ENCODE measurements around the gene TMA7B.
A peak's percentile ranks its signal among the peaks of the same experiment; 100 is the strongest.

Gene TMA7B

DNA sequence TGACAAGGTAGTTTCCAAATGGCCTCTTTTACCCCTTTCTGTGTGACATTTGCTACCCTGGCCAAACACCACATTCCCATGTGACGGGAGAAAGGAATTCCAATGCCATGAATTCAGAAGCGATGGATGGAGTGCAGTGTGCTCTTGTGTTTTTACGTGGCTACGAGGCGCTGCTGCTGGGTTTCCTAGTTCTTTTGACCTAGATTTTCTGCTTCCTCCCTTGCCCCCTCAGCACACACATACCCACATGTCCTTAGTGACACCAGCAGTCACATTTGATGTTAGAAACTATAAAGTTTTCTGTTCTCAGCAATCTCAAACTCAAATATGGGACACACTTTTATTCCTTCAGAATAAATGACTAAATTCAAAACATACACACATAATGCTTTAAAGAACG lies 7.8 kb upstream of the TMA7B start:
- no peak for DNase-seq (ENCODE audit: low read depth, low spot score)

DNA sequence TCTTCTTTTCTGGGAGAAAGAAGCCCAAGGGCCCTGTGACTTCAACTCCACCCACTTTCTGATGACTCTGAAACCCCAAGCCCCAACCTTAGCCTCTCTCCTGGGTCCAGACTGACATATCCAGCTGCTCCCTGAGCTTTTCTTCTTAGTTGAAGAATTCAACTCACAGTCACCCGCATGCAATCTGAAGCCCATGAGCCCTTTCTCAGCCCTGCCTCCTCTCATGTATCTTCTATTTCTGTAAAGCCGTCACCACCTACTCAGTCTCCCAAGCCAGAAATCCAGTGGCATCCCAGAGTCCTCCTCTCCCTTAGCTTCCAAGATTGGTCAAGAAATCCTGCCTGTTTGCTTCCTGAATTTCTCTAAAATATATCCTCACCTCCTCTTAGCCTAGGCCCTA lies 7.1 kb upstream of the TMA7B start:
- DNase-seq (ENCODE audit: low read depth, low spot score), result no peak

DNA sequence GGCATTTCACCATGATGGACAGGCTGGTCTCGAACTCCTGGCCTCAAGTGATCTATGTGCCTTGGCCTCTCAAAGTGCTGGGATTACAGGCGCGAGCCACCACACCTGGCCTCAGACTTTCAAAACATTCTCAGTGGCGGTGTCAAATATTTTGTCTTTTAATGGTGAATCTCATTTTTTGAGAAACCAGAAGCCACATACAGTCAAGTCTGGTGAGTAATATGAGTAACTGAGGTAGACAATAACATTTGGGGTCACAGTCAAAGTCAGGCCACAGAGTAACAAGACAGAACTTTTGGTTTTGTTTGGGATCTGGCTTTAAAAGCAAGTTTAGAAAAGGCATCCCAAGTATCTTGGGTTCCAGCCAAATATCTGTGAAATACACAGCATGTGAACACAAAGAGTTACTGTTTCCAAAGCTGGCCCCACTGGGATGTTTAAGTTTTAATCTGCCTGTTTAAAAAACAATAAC lies 5.6 kb upstream of the TMA7B start:
- no peak for DNase-seq (ENCODE audit: low read depth, low spot score)

DNA sequence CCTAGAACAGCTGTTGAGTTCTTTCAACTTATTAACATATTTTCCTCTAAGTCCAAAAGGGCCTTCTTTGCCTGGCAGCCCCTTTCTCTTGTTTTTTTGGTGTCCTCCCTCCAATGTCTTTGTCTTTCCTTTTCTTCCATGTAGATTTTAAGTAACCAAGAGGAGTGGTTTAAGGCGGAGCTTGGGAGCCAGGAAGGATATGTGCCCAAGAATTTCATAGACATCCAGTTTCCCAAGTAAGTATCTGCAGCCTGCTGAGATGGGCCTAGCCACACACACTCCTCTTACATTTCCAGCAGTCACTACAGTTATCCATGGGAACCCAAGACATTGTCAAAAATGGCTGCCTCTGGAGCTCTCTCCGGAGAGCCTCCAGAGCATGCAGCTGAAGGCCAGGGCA lies 4.5 kb upstream of the TMA7B start:
- DNase-seq (ENCODE audit: low read depth, low spot score), result no peak

DNA sequence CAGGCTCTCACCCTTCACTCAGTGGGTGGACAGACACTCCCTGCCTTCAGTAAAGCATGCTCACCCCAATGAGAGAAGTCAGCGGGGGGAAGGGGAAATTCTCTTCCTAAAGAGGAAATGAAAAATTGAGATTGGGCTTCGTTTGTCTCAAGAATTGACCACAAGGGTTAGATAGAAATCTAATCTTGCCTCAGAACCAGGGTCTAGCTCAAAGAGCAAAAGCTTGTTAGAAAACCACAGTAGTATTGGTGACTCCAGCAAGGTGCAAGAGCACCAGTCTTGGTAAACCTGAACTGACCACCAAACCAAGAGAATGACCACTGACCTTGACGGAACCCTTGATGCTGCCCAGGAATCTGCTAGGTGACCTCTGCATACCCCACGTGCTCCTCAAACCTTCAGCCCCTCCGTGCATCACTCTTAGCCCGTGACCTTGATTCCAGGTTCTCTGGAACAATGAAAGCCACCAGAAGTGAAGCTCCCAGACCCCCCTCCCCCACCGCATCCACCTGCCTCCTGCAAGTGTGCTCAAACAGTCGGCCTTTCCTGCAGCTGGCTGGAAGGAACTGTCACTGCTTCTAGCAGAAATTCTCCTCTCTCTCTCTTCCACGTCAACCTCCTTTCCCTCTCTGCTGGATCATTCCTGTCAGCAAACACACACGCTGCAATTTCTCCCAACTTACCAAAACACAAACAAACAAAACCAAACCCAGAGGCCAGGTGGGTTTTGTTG lies 3.1 kb upstream of the TMA7B start:
- DNase-seq (ENCODE audit: low read depth, low spot score), result no peak

DNA sequence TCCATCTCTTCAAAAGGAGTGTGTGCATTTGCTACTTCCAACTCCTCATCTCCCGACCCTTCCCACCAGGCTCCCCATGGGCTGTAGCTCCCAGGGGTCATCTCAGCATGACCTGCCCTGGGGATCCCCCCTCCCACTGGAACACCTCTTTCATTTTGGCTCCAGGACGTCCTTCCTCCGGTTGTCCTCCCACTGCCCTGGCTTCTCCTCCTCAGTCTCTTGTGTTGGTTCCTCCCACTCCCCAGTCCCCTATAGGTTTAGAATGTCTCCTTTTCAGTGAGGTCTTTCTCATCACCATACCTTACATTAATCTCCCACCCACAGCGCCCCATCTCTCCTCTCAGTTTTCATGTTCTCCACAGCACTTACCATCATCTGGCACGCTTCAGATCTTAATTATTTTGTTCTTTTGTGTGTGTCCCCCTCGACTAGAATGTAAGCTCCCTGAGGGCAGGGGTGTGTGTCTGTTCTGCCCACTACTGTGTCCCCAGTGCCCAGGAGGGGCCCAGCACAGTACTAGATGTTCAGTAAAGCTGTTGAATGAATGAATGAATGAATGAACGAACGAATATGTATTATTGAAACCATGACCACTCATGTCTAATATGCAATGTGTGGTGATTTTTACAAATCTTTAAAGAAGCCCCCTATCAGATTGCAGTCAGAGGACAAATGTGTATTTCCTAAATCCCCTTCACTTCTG lies 2.0 kb upstream of the TMA7B start:
- no peak for DNase-seq (ENCODE audit: low read depth, low spot score)

DNA sequence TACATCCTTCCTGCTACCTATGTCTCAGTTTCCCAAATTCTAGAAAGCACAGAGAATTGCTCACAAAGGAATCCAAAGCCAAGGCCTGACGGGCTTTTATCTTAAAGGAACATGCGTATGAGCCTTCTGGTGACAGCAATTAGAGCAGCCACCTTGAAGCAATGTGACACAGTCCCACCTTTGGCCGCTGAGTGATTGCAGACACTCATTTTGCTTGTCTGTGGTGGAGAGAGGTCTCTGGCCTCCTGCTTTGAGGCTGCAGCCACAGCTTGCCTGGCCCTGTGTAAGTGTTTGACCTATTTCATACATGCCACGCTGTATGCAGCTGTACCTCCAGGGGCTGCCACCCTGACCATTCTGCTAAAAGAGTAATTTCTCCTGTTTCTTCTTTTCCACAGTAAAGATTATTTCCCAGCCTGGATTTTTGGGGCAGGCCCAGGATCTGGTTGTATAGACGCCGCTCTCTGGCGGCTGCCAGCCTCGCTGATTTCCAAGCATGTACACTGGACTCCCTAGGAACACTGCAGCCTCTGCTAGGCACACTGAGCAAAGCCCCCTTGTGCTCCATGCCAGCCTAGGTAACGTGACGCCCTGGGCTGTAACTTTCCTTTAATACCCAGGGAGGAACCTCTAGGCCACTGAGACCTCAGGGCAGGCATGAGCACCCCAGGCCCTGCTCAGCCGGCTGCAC lies 1.1 kb upstream of the TMA7B start:
- DNase-seq (ENCODE audit: low read depth, low spot score), result peak; percentile 21

DNA sequence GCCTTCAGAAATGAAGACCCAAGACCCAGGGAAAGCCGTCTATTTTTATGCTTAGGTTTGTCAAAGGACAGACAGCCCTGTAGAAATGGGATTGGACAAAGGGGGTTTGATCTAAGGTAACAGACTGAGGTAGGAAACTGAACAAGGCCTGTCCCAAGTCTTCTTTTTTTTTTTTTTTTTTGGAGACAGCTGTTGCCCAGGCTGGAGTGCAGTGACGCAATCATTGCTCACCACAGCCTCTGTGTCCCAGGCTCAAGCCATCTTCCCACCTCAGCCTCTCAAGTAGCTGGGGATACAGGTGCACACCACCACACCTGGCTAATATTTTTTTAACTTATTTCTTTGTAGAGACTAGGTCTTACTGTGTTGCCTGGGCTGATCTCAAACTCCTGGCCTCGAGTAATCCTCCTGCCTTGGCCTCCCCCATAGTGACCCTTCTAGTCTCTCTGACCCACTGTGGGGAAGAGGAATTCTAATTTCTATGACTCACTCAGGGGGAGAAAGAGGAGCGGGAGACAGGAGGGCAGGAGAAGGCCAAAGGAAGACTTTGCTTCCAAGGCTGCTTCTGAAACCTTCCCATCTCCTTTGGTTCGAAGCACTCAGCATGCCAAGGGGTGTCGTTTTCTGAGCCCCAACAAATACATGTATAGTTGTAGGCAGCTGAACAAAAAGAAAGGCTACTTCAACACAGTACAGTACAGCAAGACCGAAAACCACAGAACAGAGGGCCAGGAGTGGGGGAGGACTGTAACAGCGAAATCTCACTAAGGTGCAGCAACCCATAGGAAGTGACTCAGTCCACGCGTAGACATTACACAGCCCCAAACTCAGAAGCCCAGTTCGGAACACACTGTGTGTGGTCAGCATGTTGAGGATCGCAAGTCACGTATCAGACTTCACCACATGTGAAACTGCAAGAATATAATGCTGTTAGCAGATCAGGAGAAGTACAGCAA lies 872 bp downstream of the TMA7B start:
- DNase-seq (ENCODE audit: low read depth, low spot score), result no peak

DNA sequence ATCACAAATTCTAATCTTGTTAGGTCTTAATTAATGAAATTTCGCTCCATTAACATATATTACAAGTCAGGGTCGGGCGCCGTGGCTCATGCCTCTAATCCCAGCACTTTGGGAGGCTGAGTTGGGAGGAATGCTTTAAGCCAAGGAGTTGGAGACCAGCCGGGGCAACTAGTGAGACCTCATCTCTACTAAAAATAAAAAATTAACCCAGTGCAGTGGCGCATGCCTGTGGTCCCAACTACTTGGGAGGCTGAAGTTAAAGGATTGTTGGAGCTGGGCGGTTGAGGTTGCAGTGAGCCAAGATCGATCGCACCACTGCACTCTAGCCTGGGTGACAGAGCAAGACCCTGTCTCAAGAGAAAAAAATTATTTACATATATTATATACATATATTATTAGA lies 1.9 kb downstream of the TMA7B start:
- no peak for DNase-seq (ENCODE audit: low read depth, low spot score)

DNA sequence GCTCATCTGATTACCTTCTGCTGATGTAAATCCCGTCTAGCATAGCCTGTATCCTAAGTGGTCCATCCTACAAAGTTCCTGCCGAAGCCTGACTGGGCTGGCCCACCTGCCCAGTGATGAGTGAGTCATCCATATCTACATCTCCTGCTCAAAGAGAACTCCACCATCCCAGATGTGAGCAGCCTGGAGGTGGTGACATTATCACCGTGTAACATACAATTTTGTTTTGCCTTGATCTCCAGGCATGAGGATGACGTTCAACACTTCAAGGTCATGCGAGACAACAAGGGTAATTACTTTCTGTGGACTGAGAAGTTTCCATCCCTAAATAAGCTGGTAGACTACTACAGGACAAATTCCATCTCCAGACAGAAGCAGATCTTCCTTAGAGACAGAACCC lies 5.6 kb downstream of the TMA7B start:
- DNase-seq (ENCODE audit: low read depth, low spot score), result no peak

DNA sequence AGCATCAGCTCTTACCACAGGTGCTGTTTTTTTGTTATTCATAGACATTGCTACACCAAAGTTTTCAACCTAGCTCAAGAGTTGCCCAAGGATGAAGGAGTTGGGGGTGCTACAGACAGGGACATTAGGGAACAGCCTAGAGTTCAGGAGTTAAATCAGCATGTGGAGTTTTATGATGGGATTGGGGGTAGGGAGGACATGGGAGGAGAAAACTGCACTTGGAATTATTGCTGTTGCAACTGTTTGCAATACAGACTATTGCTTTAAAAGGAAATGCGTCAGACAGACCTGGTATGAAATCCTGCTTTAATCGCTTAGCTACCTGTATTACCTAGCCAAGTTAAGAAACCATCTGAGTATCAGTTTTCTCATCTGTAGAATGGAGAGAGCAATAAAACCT lies 6.3 kb downstream of the TMA7B start:
- no peak for DNase-seq (ENCODE audit: low read depth, low spot score)

DNA sequence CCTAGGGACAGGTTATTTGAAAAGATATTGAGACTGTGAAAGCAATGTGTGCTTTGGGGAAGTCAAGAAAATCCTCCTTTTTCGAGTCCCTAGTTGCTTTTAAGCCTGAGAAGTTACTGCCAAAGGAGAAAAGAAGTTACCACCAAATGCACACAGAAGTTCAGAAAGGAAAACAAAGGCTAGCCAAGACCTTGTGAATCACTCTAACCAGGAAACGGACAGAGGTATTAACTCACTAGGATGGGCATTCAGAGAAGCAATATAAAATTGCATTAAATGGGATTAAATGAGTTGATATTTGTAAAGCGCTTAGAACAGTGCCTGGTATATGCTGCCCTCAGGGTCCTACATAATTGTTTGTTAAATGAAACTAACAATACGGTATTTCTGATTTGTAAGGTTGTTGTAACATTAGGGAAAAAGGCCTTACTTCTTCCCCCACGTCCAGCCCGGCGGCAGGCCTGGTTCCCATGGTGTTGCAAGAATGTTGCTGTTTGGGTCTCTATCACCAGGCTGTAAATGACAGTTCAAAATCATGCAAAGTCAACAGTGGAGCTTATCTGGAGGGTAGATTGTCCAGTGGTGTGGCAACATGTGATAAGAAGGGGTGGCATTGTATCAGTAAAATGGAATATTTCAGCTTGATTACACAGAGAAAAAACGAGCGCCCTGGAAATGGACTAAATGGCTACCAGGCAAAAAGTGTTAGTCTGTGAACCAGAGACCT lies 7.1 kb downstream of the TMA7B start:
- no peak for DNase-seq (ENCODE audit: low read depth, low spot score)

DNA sequence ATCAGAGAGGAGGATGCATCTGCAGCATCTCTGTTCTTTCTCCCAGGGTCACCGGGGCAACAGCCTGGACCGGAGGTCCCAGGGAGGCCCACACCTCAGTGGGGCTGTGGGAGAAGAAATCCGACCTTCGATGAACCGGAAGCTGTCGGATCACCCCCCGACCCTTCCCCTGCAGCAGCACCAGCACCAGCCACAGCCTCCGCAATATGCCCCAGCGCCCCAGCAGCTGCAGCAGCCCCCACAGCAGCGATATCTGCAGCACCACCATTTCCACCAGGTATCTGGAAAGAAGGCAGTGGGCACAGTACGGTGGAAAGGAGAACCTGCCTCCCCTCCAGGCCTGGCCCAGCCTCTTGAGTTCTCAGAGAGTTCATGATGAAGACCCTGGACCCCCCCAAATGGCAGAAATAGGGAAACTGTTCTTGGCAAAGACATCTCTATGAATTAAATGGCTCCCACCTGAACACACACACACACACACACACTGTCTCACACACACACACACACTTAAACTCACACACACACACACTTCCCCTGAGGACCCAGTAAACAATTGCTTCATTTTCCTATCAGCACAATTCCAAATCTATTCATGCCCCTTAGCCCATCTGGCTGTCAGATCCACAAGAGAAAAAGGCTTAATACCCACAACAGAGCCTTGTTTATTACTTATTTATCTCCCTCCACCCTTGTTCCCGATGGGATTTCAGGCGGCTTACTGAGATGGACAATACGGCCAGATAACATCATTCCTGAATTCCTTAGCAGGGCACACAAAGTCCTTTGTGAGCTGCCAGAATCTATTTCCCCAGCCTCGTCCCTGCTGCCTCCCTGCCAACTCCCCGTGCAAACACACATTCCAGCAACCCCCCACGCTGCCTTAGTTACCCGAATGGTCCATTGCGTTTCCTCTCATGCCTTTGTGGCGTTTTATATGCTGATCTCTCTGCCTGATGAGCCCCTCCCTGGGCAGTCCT lies 8.1 kb downstream of the TMA7B start:
- no peak for DNase-seq (ENCODE audit: low read depth, low spot score)

DNA sequence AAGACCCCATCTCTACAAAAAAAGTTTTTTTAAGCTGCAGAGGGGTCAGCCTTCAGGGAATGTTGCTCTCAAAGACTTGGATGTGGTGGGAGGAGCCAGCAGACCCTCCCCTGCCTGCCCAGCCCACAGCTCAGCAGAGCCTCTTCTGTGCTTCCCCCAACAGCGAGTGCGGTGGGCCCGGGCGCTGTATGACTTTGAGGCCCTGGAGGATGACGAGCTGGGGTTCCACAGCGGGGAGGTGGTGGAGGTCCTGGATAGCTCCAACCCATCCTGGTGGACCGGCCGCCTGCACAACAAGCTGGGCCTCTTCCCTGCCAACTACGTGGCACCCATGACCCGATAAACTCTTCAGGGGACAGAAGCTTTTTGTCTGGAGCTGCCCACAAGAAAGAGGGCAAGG lies 10.5 kb downstream of the TMA7B start:
- DNase-seq (ENCODE audit: low read depth, low spot score), result no peak

DNA sequence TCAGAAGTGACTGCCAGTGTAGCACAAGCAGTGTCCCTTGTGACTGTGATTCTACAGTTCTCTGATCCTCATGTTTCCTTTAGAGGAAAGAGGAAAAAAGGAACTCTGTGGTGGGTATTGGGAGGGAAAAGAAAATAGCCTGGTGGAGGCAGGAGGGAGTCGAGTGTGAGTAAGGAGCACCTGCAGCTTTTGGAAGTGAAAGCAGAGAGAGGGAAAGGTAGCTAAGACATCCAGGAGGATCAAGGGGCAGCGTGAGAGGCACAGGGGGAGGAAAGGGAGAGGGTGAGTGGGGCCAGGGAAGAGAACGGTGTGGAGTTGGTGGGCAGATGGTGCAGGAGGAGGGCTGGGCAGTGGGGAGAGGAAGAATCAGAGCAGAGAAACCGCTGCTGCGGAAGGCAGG lies 12.4 kb downstream of the TMA7B start:
- no peak for DNase-seq (ENCODE audit: low read depth, low spot score)

DNA sequence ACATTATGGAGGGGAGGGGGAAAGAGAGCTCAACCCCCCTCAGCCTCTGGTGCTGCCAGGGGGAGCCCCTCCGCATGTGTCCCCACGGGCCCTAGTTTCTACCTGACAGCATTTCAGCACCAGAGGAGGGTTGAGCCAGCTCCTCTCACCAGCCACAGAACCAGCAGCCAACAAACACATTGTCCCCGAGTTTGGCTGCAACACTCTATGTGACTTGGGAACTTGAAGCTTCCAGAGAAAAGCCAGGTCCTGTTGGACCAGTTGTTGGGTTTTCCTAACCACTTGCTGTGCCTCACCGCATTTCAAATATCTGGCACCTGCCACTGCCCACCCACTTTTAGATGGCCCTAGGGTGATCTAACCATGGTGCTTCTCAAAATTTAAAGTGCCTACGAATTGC lies 13.5 kb downstream of the TMA7B start:
- DNase-seq (ENCODE audit: low read depth, low spot score), result no peak

DNA sequence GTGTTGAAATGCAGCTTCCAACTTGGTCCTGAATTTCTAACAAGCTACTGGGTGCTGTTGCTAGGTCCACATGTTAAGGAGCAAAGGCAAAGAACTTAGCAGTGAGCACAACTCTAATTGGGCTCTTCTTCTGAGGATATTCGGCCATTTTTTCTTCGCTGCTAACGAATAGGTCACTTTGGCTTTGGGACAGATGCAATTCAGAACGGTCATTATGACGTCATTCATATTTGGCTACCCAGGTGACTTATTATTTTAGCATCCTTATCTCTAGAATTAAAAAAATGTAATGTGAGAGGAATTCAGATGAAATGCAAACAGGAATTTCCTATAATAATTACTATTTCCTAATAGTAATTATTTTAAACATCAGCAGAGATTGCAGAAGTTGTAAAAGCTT lies 13.9 kb downstream of the TMA7B start:
- no peak for DNase-seq (ENCODE audit: low read depth, low spot score)

DNA sequence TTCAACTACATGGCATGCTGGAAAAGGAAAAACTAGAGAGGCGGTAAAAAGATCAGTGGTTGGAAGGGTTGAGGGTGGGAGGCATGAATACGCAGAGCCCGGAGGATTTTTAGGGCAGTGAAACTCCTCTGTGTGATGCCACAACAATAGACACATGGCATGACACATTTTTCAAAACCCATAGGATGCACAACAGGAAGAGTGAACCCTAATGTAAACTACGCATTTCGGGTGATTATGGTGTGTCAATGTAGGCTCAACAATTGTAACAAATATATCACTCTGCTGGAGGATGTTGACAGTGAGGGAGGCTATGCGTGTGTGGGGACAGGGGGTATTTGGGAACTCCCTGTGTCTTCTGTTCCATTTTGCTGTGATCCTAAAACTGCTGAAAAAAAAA lies 18.9 kb downstream of the TMA7B start:
- no peak for DNase-seq (ENCODE audit: low read depth, low spot score)

DNA sequence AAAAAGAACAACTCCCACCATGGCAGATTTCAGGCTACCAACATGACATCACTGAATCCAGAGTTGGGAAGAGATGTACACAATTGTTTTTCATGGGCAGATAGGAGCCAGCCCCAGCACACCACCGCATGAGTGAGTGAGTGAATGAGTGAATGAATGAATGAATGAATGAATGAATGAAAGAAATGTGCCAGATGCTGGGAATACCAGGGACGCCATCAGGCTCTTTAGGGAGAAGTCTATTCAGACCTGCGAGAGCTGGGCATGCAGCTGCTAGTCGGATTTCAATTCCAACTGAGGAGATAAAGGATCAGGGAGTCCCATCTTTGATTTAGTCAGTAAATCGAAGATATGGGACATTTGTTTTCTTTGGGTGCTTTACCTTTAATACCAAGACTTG lies 19.3 kb downstream of the TMA7B start:
- DNase-seq (ENCODE audit: low read depth, low spot score), result no peak

DNA sequence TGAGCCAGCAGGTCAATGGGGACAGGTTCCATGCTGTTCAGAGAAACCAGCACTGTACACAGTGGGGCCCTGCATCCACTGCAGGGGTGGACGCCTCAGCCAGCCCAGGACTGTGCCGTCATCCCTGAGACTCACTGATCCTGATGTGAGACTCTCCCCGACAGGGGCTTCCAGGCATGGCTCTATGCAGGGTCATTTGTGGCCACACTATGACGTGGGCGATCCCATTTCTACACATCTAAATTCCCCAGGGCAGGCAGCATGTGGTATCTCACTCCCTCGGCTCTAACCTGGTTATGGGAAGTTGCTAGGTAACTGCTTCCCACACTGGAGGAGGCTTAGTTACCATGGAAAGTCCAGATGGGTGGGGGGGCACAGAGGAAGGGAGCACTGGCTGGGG lies 20.4 kb downstream of the TMA7B start:
- DNase-seq (ENCODE audit: low read depth, low spot score), result no peak

All from ELF-1 (cell line).